ENCODE results near the gene FAM209B. TPM values are rescaled to one million over a fixed set of nuclear protein-coding genes. Genes with fewer than 3 reads are reported as not detected.

Gene FAM209B
- total RNA-seq, 4 donors from 2014 or later = 4.3 TPM; not detected in 3

DNA sequence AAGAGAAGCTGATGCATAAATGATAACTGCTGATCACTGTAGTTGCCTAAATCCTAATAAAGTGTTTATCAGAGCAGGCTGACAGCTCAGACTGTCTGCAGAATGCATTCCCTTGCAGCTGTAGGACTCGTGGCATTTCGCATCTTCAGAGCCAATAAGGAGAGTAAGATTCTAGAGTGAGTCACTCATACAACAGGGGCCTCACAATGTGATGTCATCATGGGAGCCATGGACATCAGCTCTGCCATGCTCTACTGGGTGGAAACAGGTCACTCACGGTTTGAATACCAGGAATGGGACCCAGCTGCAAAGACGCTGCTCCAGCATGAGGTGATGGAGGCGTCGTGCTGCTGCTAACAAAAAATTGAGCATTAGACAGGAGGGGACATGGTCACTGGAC, 7.4 kb downstream of the FAM209B start:
- Histone ChIP-seq H3K4me1 (no peaks in the 10 kb centered on the region), H3K36me3 (no peaks in the 10 kb centered on the region), H3K27me3 (no peaks in the 10 kb centered on the region), H3K9me3 (no peaks in the 10 kb centered on the region), H3K4me3 (no peak overlapping the region), H3K27ac (no peak overlapping the region)
- ATAC-seq = no peak
- whole genome bisulfite sequencing, 2 donors (ENCODE audit: low coverage in 1 of 2) = 78 to 100% methylated on average over 1 to 4 of the region's 6 CpGs
- no peak for TF ChIP-seq POLR2A (IDR thresholded peaks at IDR 0.05)
- no peak for TF ChIP-seq POLR2AphosphoS5 (IDR thresholded peaks at IDR 0.05)
- no peak for TF ChIP-seq EP300 (IDR thresholded peaks at IDR 0.05)
- TF ChIP-seq, protein P1, sequence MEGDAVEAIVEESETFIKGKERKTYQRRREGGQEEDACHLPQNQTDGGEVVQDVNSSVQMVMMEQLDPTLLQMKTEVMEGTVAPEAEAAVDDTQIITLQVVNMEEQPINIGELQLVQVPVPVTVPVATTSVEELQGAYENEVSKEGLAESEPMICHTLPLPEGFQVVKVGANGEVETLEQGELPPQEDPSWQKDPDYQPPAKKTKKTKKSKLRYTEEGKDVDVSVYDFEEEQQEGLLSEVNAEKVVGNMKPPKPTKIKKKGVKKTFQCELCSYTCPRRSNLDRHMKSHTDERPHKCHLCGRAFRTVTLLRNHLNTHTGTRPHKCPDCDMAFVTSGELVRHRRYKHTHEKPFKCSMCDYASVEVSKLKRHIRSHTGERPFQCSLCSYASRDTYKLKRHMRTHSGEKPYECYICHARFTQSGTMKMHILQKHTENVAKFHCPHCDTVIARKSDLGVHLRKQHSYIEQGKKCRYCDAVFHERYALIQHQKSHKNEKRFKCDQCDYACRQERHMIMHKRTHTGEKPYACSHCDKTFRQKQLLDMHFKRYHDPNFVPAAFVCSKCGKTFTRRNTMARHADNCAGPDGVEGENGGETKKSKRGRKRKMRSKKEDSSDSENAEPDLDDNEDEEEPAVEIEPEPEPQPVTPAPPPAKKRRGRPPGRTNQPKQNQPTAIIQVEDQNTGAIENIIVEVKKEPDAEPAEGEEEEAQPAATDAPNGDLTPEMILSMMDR (IDR thresholded peaks at IDR 0.05) = no peak

DNA sequence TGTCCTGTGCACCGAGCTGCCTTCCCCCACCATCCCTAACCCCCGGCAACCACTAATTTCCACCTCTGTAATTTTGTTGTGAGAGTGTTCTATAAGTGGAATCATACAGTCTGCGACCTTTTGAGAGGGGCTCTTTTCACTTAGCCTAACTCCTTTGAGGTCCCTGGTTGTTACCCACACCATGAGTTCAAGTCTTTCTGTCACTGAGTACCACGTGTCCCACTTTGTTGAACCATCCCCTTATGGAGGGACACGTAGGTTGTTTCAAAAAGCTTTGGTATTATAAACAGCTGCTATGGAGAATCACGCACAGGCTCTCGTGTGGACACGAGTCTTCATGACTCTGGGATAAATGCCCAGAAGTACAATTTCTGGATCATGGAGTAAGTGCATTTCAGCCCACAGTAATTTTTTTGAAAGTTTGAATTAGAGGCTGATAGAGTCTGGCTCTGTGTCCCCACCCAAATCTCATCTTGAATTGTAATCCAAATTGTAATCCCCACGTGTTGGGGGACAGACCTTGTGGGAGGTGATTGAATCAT, 9.5 kb downstream of the FAM209B start:
- Histone ChIP-seq H3K36me3 (no peaks in the 10 kb centered on the region), H3K4me1 (no peaks in the 10 kb centered on the region), H3K9me3 (no peaks in the 10 kb centered on the region), H3K27me3 (no peaks in the 10 kb centered on the region), H3K4me3 (no peak overlapping the region), H3K27ac (no peak overlapping the region)
- 22 to 50% methylated on average over 8 to 9 of the region's 9 CpGs for WGBS, 2 donors (ENCODE audit: low coverage in 1 of 2)
- TF ChIP-seq EP300 (IDR thresholded peaks at IDR 0.05) (no peak), POLR2AphosphoS5 (IDR thresholded peaks at IDR 0.05) (no peak), POLR2A (IDR thresholded peaks at IDR 0.05) (no peak)
- TF ChIP-seq, protein P1 (IDR thresholded peaks at IDR 0.05) = no peak
- no peak for ATAC-seq

DNA sequence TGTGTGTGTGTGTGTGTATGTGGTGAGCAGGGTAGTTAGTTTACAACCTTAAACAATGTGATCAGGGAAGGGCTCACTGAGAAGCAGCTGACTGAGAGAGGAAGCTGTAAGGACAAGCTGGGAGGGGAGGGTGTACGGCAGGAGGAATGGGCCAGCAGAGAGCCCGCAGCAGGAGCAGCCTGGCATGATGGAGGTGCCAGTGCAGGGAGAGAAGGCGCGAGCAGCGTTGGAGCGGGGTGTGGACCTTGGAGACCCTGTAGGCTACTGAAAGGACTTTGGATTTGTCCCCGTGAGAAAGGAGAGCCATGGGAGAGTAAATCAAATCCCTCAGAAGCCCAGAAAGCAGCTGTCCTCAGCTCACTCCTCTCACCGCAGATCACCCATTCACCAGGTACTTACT, 18.5 kb downstream of the FAM209B start:
- Histone ChIP-seq H3K4me1 (peaks cover 0 to 14% (median 8%) of the 10 kb centered on the region in 3 donors), H3K27me3 (no peaks in the 10 kb centered on the region), H3K4me3 (no peak overlapping the region), H3K9me3 (no peaks in the 10 kb centered on the region), H3K36me3 (no peaks in the 10 kb centered on the region), H3K27ac (no peak overlapping the region)
- WGBS, 2 donors (ENCODE audit: low coverage in 1 of 2) = 82% methylated on average over 8 of the region's 8 CpGs; no CpG with 5 or more reads in 1 of the 2 donors
- ATAC-seq = no peak
- TF ChIP-seq, protein P1 (IDR thresholded peaks at IDR 0.05) = no peak
- TF ChIP-seq POLR2AphosphoS5 (IDR thresholded peaks at IDR 0.05) (no peak), EP300 (IDR thresholded peaks at IDR 0.05) (no peak), POLR2A (IDR thresholded peaks at IDR 0.05) (no peak)

DNA sequence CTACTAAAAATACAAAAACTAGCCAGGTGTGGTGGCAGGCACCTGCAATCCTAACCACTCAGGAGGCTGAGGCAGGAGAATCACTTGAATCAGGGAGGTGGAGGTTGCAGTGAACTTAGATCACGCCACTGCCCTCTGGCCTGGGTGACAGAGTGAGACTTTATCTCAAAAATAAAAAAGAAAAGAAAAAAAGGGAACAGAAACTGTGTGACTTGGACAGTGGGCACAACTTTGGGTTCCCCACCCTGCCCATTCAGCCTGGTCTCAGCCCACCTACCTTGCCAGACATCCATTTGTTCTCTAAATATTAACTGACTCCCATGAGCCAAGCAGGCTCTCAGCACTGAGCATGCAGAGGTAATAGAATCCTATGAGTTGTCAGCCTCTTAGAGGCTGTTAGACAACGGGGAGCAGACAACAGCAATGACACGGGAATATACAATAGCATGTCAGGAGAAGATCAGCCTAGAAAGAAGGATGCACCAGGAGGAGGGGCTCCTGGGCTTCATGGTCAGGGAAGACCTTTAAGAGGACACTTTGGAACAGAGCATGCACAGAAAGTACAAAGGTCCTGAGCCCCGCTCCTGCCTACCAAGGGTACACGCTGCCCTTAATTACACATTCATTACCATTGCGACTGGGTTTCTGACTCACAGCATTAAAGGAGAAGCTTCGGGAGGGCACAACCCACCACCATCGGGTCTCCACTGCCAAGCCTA, 20.0 kb downstream of the FAM209B start:
- no peaks in the 10 kb centered on the region for H3K36me3 ChIP-seq
- no peak overlapping the region for H3K27ac ChIP-seq
- 64 to 79% methylated on average over 7 to 8 of the region's 8 CpGs for WGBS, 2 donors (ENCODE audit: low coverage in 1 of 2)
- no peaks in the 10 kb centered on the region for H3K9me3 ChIP-seq
- no peak for ATAC-seq
- no peaks in the 10 kb centered on the region for H3K27me3 ChIP-seq
- TF ChIP-seq EP300 (IDR thresholded peaks at IDR 0.05) = no peak
- TF ChIP-seq POLR2AphosphoS5 (IDR thresholded peaks at IDR 0.05) = no peak
- no peak for TF ChIP-seq POLR2A (IDR thresholded peaks at IDR 0.05)
- TF ChIP-seq, protein P1 (IDR thresholded peaks at IDR 0.05) = no peak
- no peak overlapping the region for H3K4me3 ChIP-seq
- peaks cover 0 to 14% (median 8%) of the 10 kb centered on the region in 3 donors for H3K4me1 ChIP-seq

DNA sequence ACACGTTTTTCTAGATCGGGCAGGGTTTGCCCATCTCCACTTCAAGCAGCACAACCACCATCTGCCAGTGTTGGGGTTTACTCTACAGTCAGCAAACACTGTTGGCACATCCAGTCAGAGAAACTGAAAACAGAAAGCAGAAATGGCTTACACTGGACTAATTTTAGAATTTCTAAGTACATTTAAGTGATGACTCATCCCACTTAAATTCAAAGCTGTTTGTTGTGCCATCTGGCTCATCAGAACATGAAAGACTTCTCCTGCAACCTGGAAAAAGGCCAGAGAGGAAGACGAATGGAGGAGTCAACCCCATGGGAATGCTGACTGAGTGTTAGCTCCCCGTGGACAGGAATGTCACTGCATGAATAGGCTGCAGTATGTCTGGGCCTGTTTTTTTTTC, 21.8 kb downstream of the FAM209B start:
- ATAC-seq = peak; percentile 78
- Histone ChIP-seq H3K36me3 (no peaks in the 10 kb centered on the region), H3K9me3 (no peaks in the 10 kb centered on the region), H3K27ac (no peak overlapping the region), H3K27me3 (no peaks in the 10 kb centered on the region), H3K4me3 (no peak overlapping the region), H3K4me1 (peaks cover 0 to 14% (median 8%) of the 10 kb centered on the region in 3 donors)
- TF ChIP-seq POLR2AphosphoS5 (IDR thresholded peaks at IDR 0.05) = peak; percentile 70
- TF ChIP-seq POLR2A (IDR thresholded peaks at IDR 0.05) = no peak
- no peak for TF ChIP-seq EP300 (IDR thresholded peaks at IDR 0.05)
- TF ChIP-seq, protein P1 (IDR thresholded peaks at IDR 0.05) = peak in 2 of 4 experiments; percentile 10 to 26
- 10 to 16% methylated on average over 4 of the region's 4 CpGs for WGBS, 2 donors (ENCODE audit: low coverage in 1 of 2)
